Activated CD8-positive, alpha-beta T cell treated with anti-CD3 and anti-CD28 coated beads, Interleukin-2, amount 10 ng/mL, durations not matched to agents 7 days and 5 days (primary cell): ENCODE measurements around the gene NTF4. TPM values are rescaled to one million over a fixed set of nuclear protein-coding genes. Genes with fewer than 3 reads are reported as not detected.
"Not testable (repeated sequence)": the region's sequence is repeated elsewhere in the genome, so short reads cannot be mapped to it uniquely, and the experiment has no call there.

Source experiments
- ATAC-seq: fragments of 150-1000 bp; cut with Tn5 transposase; one replicate; pipeline ENCODE4 v1.10.0; 2021; ENCODE audit warnings: moderate library complexity
- CTCF ChIA-PET: fragments of 350-600 bp; sonication (Branson Sonifier 250); formaldehyde crosslinking; loops from one replicate; lab custom pipeline; 2021; ENCODE audit warnings: antibody characterized with exemption; lab: Charles Lee
- POLR2A ChIA-PET: fragments of 350-600 bp; sonication (Branson Sonifier 250); formaldehyde crosslinking; loops from one replicate; lab custom pipeline; 2021; ENCODE audit warnings: antibody characterized with exemption; lab: Charles Lee
- DNase-seq: peaks from one replicate; pipeline ENCODE4 v3.0.0-alpha.2; 2020
- H3K27ac Mint-ChIP-seq: one replicate; pipeline ENCODE4 v1.8.0; 2021; ENCODE audit warnings: mild to moderate bottlenecking, mixed read lengths
- H3K27me3 Mint-ChIP-seq: one replicate; pipeline ENCODE4 v1.8.0; 2021; ENCODE audit warnings: low read depth, mixed read lengths
- H3K36me3 Mint-ChIP-seq: one replicate; pipeline ENCODE4 v1.8.0; 2021; ENCODE audit warnings: low read depth, mixed read lengths
- H3K4me1 Mint-ChIP-seq: one replicate; pipeline ENCODE4 v1.8.0; 2021; ENCODE audit warnings: low read depth, mixed read lengths
- H3K4me3 Mint-ChIP-seq: one replicate; pipeline ENCODE4 v1.8.0; 2021; ENCODE audit warnings: mild to moderate bottlenecking, mixed read lengths
- H3K9me3 Mint-ChIP-seq: one replicate; pipeline ENCODE4 v1.8.0; 2022; ENCODE audit warnings: mixed read lengths; ENCODE audit not compliant: insufficient read depth
- total RNA-seq, 2 experiments: library from RNA; stranded (reverse); gene quantifications; one replicate each; pipeline ENCODE4 v1.2.3, GENCODE V29; 2021

The NTF4 gene
- total RNA-seq, 2 experiments from 2014 or later = not detected

GRCh38 chr19:49085020-49085867, 20.6 kb upstream of the NTF4 start, which contains the start of gene SNRNP70:
TSS of gene SNRNP70 (plus strand) at chr19:49085451. CDS start at chr19:49086415, 964 bp downstream.
- H3K4me3 Mint-ChIP-seq = peak within 1 kb of the TSS; percentile 98
- peaks cover 26% of the 10 kb centered on the region for H3K4me1 Mint-ChIP-seq
- ATAC-seq (peak; percentile 94), DNase-seq (peak; percentile 99)
- ChIA-PET POLR2A (interaction anchor here (1.2 kb wide), 1 partner anchor 10 kb away, joined by 4 read pairs; no protein-coding TSS in a partner anchor), CTCF (interaction anchor here (4.0 kb wide), 1 partner anchor 13 kb away, joined by 23 read pairs; no protein-coding TSS in a partner anchor)
- peaks cover 32% of the 10 kb centered on the region for H3K36me3 Mint-ChIP-seq
- H3K27me3 Mint-ChIP-seq = no peaks in the 10 kb centered on the region
- H3K9me3 Mint-ChIP-seq = no peaks in the 10 kb centered on the region
- H3K27ac Mint-ChIP-seq = peak within 1 kb of the TSS; percentile 93

- peak overlapping the region; percentile 98 for H3K4me3 Mint-ChIP-seq
- DNase-seq (no peak), ATAC-seq (no peak)
- ChIA-PET CTCF (interaction anchor here (1.3 to 3.2 kb wide), 3 partner anchors 10 to 85 kb away, joined by 3 to 10 read pairs (median 5); no protein-coding TSS in a partner anchor), POLR2A (no interaction called here)
- no peaks in the 10 kb centered on the region for H3K9me3 Mint-ChIP-seq
- peak overlapping the region; percentile 93 for H3K27ac Mint-ChIP-seq
- peaks cover 25% of the 10 kb centered on the region for H3K4me1 Mint-ChIP-seq
- H3K27me3 Mint-ChIP-seq = no peaks in the 10 kb centered on the region
- H3K36me3 Mint-ChIP-seq = peaks cover 27% of the 10 kb centered on the region
Measured at GRCh38 chr19:49084206-49085019, 19.8 kb upstream of the NTF4 start.

DNA sequence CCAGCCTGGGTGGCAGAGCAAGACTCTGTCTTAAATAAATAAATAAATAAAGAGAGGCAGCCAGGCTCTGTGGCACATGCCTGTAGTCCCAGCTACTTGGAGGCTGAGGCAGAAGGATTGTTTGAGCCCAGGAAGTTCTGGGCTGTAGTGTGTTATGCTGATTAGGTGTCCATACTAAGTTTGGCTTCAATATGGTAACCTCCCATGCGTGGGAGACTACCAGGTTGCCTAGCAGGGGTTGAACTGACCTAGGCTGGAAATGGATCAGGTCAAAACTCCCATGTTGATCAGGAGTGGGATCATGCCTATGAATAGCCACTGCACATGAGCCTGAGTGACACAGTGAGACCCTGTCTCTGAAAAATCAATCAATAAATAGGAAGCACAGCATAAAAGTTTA, 16.7 kb upstream of the NTF4 start:
- Mint-ChIP-seq H3K27me3 (no peaks in the 10 kb centered on the region), H3K27ac (no peak overlapping the region), H3K4me3 (no peak overlapping the region), H3K9me3 (no peaks in the 10 kb centered on the region), H3K4me1 (peaks cover 9% of the 10 kb centered on the region), H3K36me3 (peaks cover 8% of the 10 kb centered on the region)
- DNase-seq (no peak), ATAC-seq (no peak)
- POLR2A ChIA-PET = no interaction called here
- CTCF ChIA-PET = interaction anchor here (1.8 to 3.2 kb wide), 2 partner anchors 16 to 118 kb away, joined by 4 to 10 read pairs; no protein-coding TSS in a partner anchor

GRCh38 chr19:49080392-49080791, 15.8 kb upstream of the NTF4 start:
- Mint-ChIP-seq H3K9me3 (no peaks in the 10 kb centered on the region), H3K36me3 (peaks cover 3% of the 10 kb centered on the region), H3K4me1 (peaks cover 7% of the 10 kb centered on the region), H3K27ac (no peak overlapping the region), H3K27me3 (no peaks in the 10 kb centered on the region), H3K4me3 (no peak overlapping the region)
- ATAC-seq (no peak), DNase-seq (no peak)
- CTCF ChIA-PET = no interaction called here
- POLR2A ChIA-PET = no interaction called here

- CTCF ChIA-PET = interaction anchor here (0.6 to 2.5 kb wide), 9 partner anchors 9 to 142 kb away, joined by 3 to 9 read pairs (median 5); partner anchors contain the start of genes CGB7 and LIN7B
- H3K9me3 Mint-ChIP-seq, H3K4me3 Mint-ChIP-seq, POLR2A ChIA-PET, H3K27ac Mint-ChIP-seq, H3K4me1 Mint-ChIP-seq, H3K36me3 Mint-ChIP-seq, ATAC-seq: not testable (repeated sequence)
- peak; percentile 38 for DNase-seq
- H3K27me3 Mint-ChIP-seq = peaks cover 32% of the 10 kb centered on the region
Measured at GRCh38 chr19:49074869-49075268, 10.3 kb upstream of the NTF4 start.

- POLR2A ChIA-PET = no interaction called here
- ATAC-seq (no peak), DNase-seq (no peak)
- peaks cover 3% of the 10 kb centered on the region for H3K36me3 Mint-ChIP-seq
- H3K4me3 Mint-ChIP-seq = no peak overlapping the region
- H3K27ac Mint-ChIP-seq = no peak overlapping the region
- CTCF ChIA-PET = interaction anchor here (0.6 to 2.5 kb wide), 7 partner anchors 8 to 125 kb away, joined by 3 to 9 read pairs (median 5); partner anchors contain the start of genes CGB7 and LIN7B
- H3K9me3 Mint-ChIP-seq = no peaks in the 10 kb centered on the region
- H3K27me3 Mint-ChIP-seq = peaks cover 42% of the 10 kb centered on the region
- H3K4me1 Mint-ChIP-seq = peaks cover 8% of the 10 kb centered on the region
Measured at GRCh38 chr19:49073514-49074378, 9.1 kb upstream of the NTF4 start.

GRCh38 chr19:49071860-49072547, 7.4 kb upstream of the NTF4 start:
- Mint-ChIP-seq H3K27ac (no peak overlapping the region), H3K36me3 (peaks cover 3% of the 10 kb centered on the region), H3K4me1 (peaks cover 8% of the 10 kb centered on the region), H3K4me3 (no peak overlapping the region), H3K9me3 (no peaks in the 10 kb centered on the region), H3K27me3 (peaks cover 50% of the 10 kb centered on the region)
- peak; percentile 33 for ATAC-seq
- DNase-seq = no peak
- ChIA-PET POLR2A (no interaction called here), CTCF (interaction anchor here (1.5 kb wide), 1 partner anchor 78 kb away, joined by 3 read pairs; the partner anchor contains the start of gene RUVBL2)

GRCh38 chr19:49070416-49070815, 5.8 kb upstream of the NTF4 start:
- ATAC-seq = no peak

DNA sequence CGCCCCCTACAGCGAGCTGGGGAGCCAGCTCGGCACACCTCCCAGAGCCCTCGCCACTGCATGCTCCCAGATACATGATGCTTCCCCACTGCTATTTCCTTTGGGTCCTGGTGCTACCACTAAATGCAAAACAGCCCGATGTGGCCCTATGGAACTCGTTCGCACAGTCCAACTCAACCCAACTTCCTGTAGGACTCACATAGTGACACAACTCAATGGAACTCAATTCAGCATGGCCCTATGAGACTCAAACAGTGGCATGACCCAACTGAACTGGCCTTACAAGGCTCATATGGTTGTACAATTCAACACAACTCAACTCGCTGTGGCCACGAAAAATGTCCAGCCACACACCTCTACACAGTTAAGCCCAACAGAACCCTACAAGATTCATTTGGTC, 4.4 kb upstream of the NTF4 start:
- peaks cover 3% of the 10 kb centered on the region for H3K36me3 Mint-ChIP-seq
- ChIA-PET CTCF (interaction anchor here (1.2 to 1.8 kb wide), 3 partner anchors 9 to 77 kb away, joined by 4 to 7 read pairs (median 5); no protein-coding TSS in a partner anchor), POLR2A (no interaction called here)
- H3K9me3 Mint-ChIP-seq = no peaks in the 10 kb centered on the region
- H3K27ac Mint-ChIP-seq = no peak overlapping the region
- H3K4me3 Mint-ChIP-seq = no peak overlapping the region
- DNase-seq = no peak
- H3K27me3 Mint-ChIP-seq = peaks cover 75% of the 10 kb centered on the region
- ATAC-seq = no peak
- H3K4me1 Mint-ChIP-seq = peaks cover 8% of the 10 kb centered on the region

More at GRCh38 chr19:49070416-49070815, 5.8 kb upstream of the NTF4 start:
- Mint-ChIP-seq H3K4me3 (no peak overlapping the region), H3K4me1 (peaks cover 8% of the 10 kb centered on the region), H3K27ac (no peak overlapping the region), H3K36me3 (peaks cover 3% of the 10 kb centered on the region), H3K9me3 (no peaks in the 10 kb centered on the region), H3K27me3 (peaks cover 65% of the 10 kb centered on the region)
- POLR2A ChIA-PET = no interaction called here
- DNase-seq = no peak
- CTCF ChIA-PET = interaction anchor here (1.5 to 1.8 kb wide), 2 partner anchors 36 to 77 kb away, joined by 3 to 7 read pairs; partner anchors contain the start of gene RUVBL2

- ChIA-PET CTCF (no interaction called here), POLR2A (no interaction called here)
- H3K27me3 Mint-ChIP-seq = peaks cover 67% of the 10 kb centered on the region
- no peak overlapping the region for H3K27ac Mint-ChIP-seq
- no peaks in the 10 kb centered on the region for H3K36me3 Mint-ChIP-seq
- H3K4me1 Mint-ChIP-seq = no peaks in the 10 kb centered on the region
- H3K4me3 Mint-ChIP-seq = no peak overlapping the region
- DNase-seq (no peak), ATAC-seq (no peak)
- H3K9me3 Mint-ChIP-seq = no peaks in the 10 kb centered on the region
Measured at GRCh38 chr19:49067554-49067953, 2.9 kb upstream of the NTF4 start.
